Measurements from ENCODE around the gene MSTO1. TPM values are rescaled to one million over a fixed set of nuclear protein-coding genes. Genes with fewer than 3 reads are reported as not detected.

MSTO1 gene
- total RNA-seq, 1 donor from 2014 or later: 42.6 TPM

Other genes with a start within 250 kb of the MSTO1 start
- 36.0 to 50.5 TPM (median 38.1 TPM) in 3 replicates for gene ASH1L, start 47.4 kb upstream of the MSTO1 start, total RNA-seq
- 40.8 to 45.0 TPM (median 41.9 TPM) in 3 replicates for gene YY1AP1, start 78.6 kb downstream of the MSTO1 start, total RNA-seq
- gene DAP3, start 78.9 kb downstream of the MSTO1 start, total RNA-seq: 64.8 to 70.6 TPM (median 65.4 TPM) in 3 replicates
- gene GON4L, start 247.0 kb downstream of the MSTO1 start, total RNA-seq: 40.1 to 46.9 TPM (median 46.5 TPM) in 3 replicates
- 3.4 to 5.3 TPM (median 4.9 TPM) in 3 replicates for gene SYT11, start 249.3 kb downstream of the MSTO1 start, total RNA-seq

Measured in chondrocyte (in vitro differentiated cells).